HG03439 (cell line): ENCODE measurements around the gene FKTN.

Experiments used
- ATAC-seq: cut with Tn5 transposase; IDR thresholded peaks from one replicate; pipeline ENCODE4 v1.9.1; 2021; ENCODE audit warnings: mild to moderate bottlenecking, moderate library complexity; ENCODE audit not compliant: unreplicated experiment

The FKTN gene

DNA sequence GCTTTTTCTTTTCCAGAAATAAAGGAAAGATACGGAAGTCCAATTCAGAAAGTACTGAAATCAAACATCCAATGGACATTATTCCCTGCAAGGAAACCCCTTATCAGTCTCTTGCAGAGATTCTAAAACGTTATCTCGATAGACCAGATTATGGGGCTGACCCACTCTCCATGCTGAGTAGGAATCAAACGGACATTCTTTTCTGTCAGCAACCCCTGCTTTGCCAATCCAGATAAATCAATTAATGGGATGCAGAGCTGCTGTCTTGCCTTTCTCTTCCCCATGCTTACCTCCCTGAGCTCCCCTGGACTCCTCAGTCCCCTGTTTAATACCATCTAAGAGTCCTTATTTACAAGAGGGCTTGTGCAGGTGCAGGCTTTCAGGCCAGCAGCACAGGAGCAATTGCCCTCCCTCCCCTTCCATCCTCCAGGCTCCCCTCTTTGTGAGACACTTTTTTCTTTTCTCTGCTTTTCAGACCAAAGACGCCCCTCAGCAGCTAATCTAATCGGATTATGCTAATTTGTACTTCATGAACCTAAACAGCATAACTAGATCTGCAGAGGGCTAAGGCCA is 118.5 kb downstream of the FKTN start:
- no peak for ATAC-seq

- ATAC-seq, result no peak
Measured at GRCh38 chr9:105678163-105678562, 120.2 kb downstream of the FKTN start.

DNA sequence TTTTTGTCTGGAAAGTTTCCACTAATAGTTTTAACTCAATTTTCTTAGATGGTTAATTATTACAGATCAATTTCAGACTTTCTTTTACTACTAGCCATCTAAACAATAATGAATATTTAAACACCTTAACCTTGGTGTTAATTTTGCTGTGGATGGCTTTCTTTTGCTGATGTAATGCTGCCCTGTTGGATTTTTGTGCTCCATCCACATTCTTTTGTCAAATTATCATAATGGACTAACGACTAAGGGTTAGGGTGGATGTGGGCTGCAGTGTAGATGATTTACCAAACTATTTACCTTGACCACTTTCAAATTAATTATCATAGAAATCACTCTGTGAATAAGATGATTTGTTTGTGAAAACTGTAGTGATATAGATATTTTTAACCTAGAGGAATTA is 120.8 kb downstream of the FKTN start:
- no peak for ATAC-seq

DNA sequence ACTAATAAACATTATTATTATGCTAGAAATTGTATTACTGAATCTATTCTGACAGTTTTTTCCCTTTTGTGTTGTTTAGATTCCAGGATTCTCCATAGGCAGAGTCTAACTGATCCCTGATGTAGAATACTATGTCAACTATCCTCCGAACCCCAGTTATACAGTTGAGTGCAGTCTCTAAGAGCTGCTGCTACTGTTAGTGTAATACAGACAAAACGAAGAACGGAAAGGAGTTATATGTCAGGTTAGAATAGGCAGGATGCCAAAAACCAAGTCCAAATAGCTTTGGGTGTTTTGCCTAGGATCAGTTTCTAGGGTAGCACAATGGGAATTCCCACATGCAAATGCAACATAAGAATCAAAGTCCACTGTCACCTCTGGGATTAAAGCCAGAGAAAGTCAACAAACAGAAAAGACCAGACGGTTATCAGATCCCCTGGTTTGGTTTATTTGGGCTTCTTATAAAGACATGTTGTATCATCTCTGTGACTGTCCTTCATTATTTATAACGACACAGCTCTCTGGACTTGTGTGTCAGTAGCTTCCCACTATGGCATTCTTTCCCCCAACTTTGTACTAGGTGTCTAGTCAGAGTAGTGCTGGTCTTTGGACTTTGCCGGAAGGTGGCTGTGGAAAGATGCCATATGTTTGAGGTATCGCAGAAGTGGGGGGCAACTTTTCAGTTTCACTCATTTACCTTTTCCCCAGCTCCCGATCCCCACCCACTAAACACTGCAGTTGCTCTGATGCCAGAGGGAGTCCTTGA is 121.5 kb downstream of the FKTN start:
- no peak for ATAC-seq

DNA sequence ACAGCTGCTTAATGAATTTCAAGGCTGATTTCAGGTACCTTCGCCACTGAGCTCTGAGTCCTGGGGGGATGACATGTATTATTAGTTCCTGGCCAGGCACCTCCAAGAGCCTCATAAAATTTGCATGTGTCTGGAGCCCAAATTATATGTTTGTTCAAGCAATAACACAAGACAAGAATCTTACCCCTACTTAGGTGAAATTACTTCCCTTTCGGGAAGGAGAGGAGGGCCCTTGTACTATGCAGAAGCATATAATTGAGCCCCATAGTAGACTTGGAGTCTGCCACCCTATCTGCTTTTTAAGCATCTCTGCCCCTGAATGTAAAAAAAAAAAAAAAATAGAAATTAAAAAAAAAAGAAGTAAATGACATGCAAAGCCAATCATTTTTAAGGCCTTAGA is 123.4 kb downstream of the FKTN start:
- no peak for ATAC-seq

GRCh38 chr9:105681724-105682123 is 123.8 kb downstream of the FKTN start:
- ATAC-seq, result no peak

DNA sequence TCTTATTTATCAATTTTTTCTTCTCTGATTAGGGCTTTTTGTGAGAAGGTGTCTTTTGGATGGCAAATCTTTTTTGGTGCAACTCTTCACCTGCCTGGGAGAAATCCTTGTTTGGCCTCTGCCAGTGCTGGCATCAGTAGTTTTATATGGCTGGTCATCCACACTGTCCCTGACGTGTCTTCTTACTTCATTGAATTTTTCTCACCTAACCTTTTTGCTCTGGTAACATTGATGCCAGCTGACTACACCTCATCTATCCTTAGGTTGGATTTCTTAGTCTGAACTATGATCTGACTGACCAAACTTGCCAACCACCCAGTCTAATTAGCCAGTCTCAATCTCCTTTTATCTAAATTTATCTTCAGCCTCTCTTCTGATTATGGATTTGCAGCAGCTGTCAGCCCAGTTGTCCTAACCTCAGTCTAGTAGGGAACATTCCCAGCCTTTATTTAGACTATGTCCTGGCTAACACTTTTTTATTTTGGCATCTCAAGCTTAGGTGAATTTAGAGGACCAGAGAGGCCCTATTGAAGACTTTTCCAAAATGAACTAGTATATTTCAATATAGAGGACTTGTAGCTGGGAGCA is 125.9 kb downstream of the FKTN start:
- ATAC-seq, result no peak

DNA sequence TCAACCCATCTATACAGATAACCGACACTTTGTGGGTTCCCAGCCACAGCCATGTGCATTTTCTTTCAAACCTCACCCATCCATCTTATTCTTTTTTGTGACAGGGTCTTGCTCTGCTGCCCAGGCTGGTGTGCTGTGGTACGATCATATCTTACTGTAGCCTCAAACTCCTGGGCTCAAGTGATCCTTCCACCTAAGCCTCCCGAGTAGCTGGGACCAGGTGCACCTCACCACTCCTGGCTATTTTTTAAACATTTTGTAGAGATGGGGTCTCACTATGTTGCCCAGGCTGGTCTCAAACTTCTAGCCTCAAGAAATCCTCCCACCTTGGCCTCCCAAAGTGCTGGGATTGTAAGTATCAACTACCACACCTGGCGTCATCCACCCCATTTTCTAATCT is 129.0 kb downstream of the FKTN start:
- ATAC-seq, result no peak
